ENCODE measurements around the gene AVPR2. TPM values are rescaled to one million over a fixed set of nuclear protein-coding genes. Genes with fewer than 3 reads are reported as not detected.

The AVPR2 gene
- polyA plus RNA-seq, 1 donor from 2014 or later = not detected

DNA sequence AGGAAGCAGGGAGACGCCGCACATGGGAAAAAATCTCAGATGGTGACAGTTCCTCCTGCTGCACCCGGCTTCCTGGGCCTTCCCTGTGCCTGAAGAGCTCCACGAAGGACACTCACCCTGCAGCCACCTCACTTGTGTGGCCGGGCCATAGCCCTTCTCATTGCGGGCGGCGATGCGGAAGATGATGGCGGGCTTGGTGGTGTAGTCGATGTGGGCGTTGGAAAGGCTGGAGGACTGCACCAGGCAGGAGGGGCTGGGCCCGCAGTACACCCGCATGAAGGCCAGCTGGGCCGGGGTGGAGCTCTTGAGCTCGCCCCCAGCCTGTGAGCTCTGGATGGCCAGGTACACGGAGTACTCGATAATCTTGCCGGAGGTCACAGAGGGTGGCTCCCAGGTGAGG is 45.7 kb downstream of the AVPR2 start:
- Histone ChIP-seq H3K9me2 (ENCODE audit: insufficient read depth, low read length) (no peaks in the 10 kb centered on the region), H3K4me3 (ENCODE audit: low read length) (no peak overlapping the region), H3K4me2 (ENCODE audit: low read length) (no peak overlapping the region), H4K20me1 (ENCODE audit: insufficient read depth) (no peaks in the 10 kb centered on the region), H3K27ac (ENCODE audit: low read length) (no peak overlapping the region), H3K27me3 (ENCODE audit: insufficient read depth, low read depth, low read length) (no peaks in the 10 kb centered on the region), H3K9ac (ENCODE audit: low read length) (no peak overlapping the region), H3K9me3 (ENCODE audit: low read length) (no peaks in the 10 kb centered on the region), H3K79me2 (replicated peaks; ENCODE audit: insufficient read depth, low read length) (no peaks in the 10 kb centered on the region), H3F3A (ENCODE audit: insufficient read depth, low read length, poor library complexity, severe bottlenecking) (no peaks in the 10 kb centered on the region), H2AFZ (ENCODE audit: low read depth, low read length) (no peak overlapping the region), H3K36me3 (ENCODE audit: insufficient read depth, low read length) (no peaks in the 10 kb centered on the region)
- TF ChIP-seq EP300 (conservative IDR thresholded peaks at IDR 0.05; ENCODE audit: poor library complexity, severe bottlenecking) (no peak), MXI1 (conservative IDR thresholded peaks at IDR 0.05; ENCODE audit: poor library complexity, severe bottlenecking) (no peak), RAD21 (conservative IDR thresholded peaks at IDR 0.05) (no peak), EZH2 (IDR thresholded peaks at IDR 0.05; ENCODE audit: borderline replicate concordance, insufficient read depth, low read length, poor library complexity, severe bottlenecking) (no peak), TAF1 (IDR thresholded peaks at IDR 0.05; ENCODE audit: low read depth) (no peak), SMC3 (conservative IDR thresholded peaks at IDR 0.05; ENCODE audit: poor library complexity) (no peak), POLR2AphosphoS5 (IDR thresholded peaks at IDR 0.05) (no peak)
- TF ChIP-seq, protein P1, sequence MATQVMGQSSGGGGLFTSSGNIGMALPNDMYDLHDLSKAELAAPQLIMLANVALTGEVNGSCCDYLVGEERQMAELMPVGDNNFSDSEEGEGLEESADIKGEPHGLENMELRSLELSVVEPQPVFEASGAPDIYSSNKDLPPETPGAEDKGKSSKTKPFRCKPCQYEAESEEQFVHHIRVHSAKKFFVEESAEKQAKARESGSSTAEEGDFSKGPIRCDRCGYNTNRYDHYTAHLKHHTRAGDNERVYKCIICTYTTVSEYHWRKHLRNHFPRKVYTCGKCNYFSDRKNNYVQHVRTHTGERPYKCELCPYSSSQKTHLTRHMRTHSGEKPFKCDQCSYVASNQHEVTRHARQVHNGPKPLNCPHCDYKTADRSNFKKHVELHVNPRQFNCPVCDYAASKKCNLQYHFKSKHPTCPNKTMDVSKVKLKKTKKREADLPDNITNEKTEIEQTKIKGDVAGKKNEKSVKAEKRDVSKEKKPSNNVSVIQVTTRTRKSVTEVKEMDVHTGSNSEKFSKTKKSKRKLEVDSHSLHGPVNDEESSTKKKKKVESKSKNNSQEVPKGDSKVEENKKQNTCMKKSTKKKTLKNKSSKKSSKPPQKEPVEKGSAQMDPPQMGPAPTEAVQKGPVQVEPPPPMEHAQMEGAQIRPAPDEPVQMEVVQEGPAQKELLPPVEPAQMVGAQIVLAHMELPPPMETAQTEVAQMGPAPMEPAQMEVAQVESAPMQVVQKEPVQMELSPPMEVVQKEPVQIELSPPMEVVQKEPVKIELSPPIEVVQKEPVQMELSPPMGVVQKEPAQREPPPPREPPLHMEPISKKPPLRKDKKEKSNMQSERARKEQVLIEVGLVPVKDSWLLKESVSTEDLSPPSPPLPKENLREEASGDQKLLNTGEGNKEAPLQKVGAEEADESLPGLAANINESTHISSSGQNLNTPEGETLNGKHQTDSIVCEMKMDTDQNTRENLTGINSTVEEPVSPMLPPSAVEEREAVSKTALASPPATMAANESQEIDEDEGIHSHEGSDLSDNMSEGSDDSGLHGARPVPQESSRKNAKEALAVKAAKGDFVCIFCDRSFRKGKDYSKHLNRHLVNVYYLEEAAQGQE (IDR thresholded peaks at IDR 0.05; ENCODE audit: borderline replicate concordance) = no peak
- TF ChIP-seq, protein P2, sequence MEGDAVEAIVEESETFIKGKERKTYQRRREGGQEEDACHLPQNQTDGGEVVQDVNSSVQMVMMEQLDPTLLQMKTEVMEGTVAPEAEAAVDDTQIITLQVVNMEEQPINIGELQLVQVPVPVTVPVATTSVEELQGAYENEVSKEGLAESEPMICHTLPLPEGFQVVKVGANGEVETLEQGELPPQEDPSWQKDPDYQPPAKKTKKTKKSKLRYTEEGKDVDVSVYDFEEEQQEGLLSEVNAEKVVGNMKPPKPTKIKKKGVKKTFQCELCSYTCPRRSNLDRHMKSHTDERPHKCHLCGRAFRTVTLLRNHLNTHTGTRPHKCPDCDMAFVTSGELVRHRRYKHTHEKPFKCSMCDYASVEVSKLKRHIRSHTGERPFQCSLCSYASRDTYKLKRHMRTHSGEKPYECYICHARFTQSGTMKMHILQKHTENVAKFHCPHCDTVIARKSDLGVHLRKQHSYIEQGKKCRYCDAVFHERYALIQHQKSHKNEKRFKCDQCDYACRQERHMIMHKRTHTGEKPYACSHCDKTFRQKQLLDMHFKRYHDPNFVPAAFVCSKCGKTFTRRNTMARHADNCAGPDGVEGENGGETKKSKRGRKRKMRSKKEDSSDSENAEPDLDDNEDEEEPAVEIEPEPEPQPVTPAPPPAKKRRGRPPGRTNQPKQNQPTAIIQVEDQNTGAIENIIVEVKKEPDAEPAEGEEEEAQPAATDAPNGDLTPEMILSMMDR (IDR thresholded peaks at IDR 0.05; ENCODE audit: poor library complexity, severe bottlenecking) = no peak

DNA sequence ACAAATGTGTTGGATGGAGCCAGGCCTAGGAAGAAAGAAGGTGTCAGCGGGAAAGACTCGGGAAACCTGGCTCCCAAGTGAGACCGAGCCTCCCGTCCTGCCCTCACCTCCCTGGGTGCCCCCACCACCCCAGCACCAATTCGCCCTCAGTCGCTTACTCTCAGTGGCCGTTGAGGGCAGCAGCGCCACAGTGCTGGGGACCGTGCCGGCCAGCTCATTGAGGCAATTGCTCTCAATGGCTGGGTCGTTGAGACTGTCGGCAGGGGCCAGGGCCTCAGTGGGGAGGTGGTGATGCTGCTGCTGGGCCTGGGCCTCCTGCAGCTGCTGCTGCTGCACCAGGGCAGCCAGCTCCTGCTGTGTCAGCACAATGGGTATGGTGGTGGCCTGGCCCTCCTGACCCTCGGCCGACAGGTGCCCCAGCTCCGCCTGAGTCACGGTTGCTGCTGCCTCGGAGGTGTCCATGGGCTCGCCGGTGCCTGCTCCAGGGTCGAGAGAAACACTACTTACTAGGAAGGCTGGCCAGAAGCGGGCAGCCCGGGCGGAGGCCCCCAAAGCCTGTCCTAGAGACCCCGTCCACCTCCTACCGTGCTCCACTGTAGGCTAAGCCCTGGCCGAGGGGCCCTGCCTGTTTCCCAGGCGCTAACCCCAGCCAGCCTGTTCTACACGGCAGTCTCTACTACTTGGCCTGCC is 47.4 kb downstream of the AVPR2 start:
- no peak overlapping the region for H3K4me2 ChIP-seq (ENCODE audit: low read length)
- H3K36me3 ChIP-seq (ENCODE audit: insufficient read depth, low read length) = no peaks in the 10 kb centered on the region
- H3K4me3 ChIP-seq (ENCODE audit: low read length) = no peak overlapping the region
- H3K27me3 ChIP-seq (ENCODE audit: insufficient read depth, low read depth, low read length) = no peaks in the 10 kb centered on the region
- H3K79me2 ChIP-seq (replicated peaks; ENCODE audit: insufficient read depth, low read length) = no peaks in the 10 kb centered on the region
- no peaks in the 10 kb centered on the region for H4K20me1 ChIP-seq (ENCODE audit: insufficient read depth)
- no peaks in the 10 kb centered on the region for H3F3A ChIP-seq (ENCODE audit: insufficient read depth, low read length, poor library complexity, severe bottlenecking)
- no peaks in the 10 kb centered on the region for H3K9me3 ChIP-seq (ENCODE audit: low read length)
- H3K27ac ChIP-seq (ENCODE audit: low read length) = no peak overlapping the region
- no peak overlapping the region for H2AFZ ChIP-seq (ENCODE audit: low read depth, low read length)
- no peaks in the 10 kb centered on the region for H3K9me2 ChIP-seq (ENCODE audit: insufficient read depth, low read length)
- no peak for TF ChIP-seq EZH2 (IDR thresholded peaks at IDR 0.05; ENCODE audit: borderline replicate concordance, insufficient read depth, low read length, poor library complexity, severe bottlenecking)
- TF ChIP-seq, protein P2 (IDR thresholded peaks at IDR 0.05; ENCODE audit: poor library complexity, severe bottlenecking) = no peak
- no peak for TF ChIP-seq TAF1 (IDR thresholded peaks at IDR 0.05; ENCODE audit: low read depth)
- no peak for TF ChIP-seq POLR2AphosphoS5 (IDR thresholded peaks at IDR 0.05)
- no peak for TF ChIP-seq MXI1 (conservative IDR thresholded peaks at IDR 0.05; ENCODE audit: poor library complexity, severe bottlenecking)
- TF ChIP-seq SMC3 (conservative IDR thresholded peaks at IDR 0.05; ENCODE audit: poor library complexity) = no peak
- no peak for TF ChIP-seq RAD21 (conservative IDR thresholded peaks at IDR 0.05)
- TF ChIP-seq EP300 (conservative IDR thresholded peaks at IDR 0.05; ENCODE audit: poor library complexity, severe bottlenecking) = no peak
- TF ChIP-seq, protein P1 (IDR thresholded peaks at IDR 0.05; ENCODE audit: borderline replicate concordance) = no peak
- no peak overlapping the region for H3K9ac ChIP-seq (ENCODE audit: low read length)

Data from neural cell (in vitro differentiated cells).